ENCODE measurements around the gene CCL23. TPM values are rescaled to one million over a fixed set of nuclear protein-coding genes. Genes with fewer than 3 reads are reported as not detected.

The CCL23 gene
- total and polyA plus RNA-seq, 4 donors: 1.9 to 24.4 (median 6.3) TPM

DNA sequence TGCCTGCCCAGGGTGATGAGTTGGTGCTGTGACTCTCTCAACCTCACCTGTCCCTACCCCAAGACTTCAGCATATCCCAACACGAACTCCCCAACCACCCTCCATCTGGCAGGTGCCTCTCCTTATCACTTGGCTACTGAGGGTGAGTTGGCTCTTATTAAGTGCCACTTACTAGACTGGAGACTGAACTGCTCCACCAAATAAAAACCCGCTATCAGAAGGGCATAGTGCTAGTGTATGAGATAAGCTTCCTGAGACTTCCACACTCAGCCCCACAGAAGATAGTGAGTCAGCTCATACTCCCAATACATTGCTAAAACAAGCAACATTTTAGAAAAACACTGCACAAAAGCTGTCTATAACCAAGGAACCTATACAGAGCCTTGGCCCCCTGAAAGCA lies 30.3 kb upstream of the CCL23 start:
- Histone ChIP-seq H3K27ac (ENCODE audit: low read depth in 1 of 2, low read length in 2 of 2) (no peak overlapping the region), H3K9me3 (ENCODE audit: control insufficient read depth in 4 of 4, low read length in 3 of 4) (peaks cover 0 to 4% (median under 1%) of the 10 kb centered on the region in 4 donors), H3K9ac (ENCODE audit: low read depth in 1 of 2, low read length in 2 of 2) (no peak overlapping the region), H3K36me3 (ENCODE audit: control insufficient read depth in 4 of 4, insufficient read depth in 3 of 4, low read depth in 1 of 4, low read length in 3 of 4) (peaks cover 0 to 3% (median 0%) of the 10 kb centered on the region in 4 donors), H3K4me3 (ENCODE audit: low read depth in 1 of 3, low read length in 3 of 3) (no peak overlapping the region), H3K27me3 (ENCODE audit: control insufficient read depth in 4 of 4, insufficient read depth in 4 of 4, low read length in 3 of 4) (no peaks in the 10 kb centered on the region), H3K4me1 (ENCODE audit: control insufficient read depth in 4 of 4, insufficient read depth in 4 of 4, low read length in 3 of 4) (no peaks in the 10 kb centered on the region)
- 89% methylated on average over 2 of the region's 2 CpGs for WGBS
- TF ChIP-seq NR2F2 (IDR thresholded peaks at IDR 0.05) (no peak), GABPA (IDR thresholded peaks at IDR 0.05 in 1 of 2, conservative IDR thresholded peaks at IDR 0.05 in 1 of 2) (no peak), RAD21 (IDR thresholded peaks at IDR 0.05) (no peak), FOXA1 (IDR thresholded peaks at IDR 0.05) (no peak), TAF1 (conservative IDR thresholded peaks at IDR 0.05) (no peak), RXRA (IDR thresholded peaks at IDR 0.05) (no peak)
- TF ChIP-seq, protein P1, sequence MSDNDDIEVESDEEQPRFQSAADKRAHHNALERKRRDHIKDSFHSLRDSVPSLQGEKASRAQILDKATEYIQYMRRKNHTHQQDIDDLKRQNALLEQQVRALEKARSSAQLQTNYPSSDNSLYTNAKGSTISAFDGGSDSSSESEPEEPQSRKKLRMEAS (IDR thresholded peaks at IDR 0.05): no peak
- no peak for DNase-seq (ENCODE audit: low spot score)

DNA sequence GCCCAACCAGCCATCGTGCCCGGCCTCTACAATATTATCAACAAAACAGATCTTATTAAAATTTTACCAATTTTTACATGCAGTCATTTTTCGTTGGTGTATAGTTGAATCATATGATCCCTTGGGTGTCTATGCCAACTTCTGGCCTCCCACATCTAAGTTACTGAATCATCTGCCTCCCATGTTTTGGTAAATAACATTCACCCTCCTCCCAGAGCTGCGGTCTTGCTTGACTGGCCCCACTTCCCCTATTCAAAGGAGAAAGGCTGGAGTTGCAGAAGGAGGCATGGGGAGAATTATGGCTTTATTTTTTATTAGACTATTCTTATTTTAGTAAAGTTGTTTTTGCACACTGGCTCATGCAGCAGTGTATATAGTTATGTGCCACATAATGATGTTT lies 18.5 kb upstream of the CCL23 start:
- no peaks in the 10 kb centered on the region for H3K27me3 ChIP-seq (ENCODE audit: control insufficient read depth in 4 of 4, insufficient read depth in 4 of 4, low read length in 3 of 4)
- H3K9me3 ChIP-seq (ENCODE audit: control insufficient read depth in 4 of 4, low read length in 3 of 4): no peaks in the 10 kb centered on the region
- no peak overlapping the region for H3K4me3 ChIP-seq (ENCODE audit: low read depth in 1 of 3, low read length in 3 of 3)
- TF ChIP-seq, protein P2, sequence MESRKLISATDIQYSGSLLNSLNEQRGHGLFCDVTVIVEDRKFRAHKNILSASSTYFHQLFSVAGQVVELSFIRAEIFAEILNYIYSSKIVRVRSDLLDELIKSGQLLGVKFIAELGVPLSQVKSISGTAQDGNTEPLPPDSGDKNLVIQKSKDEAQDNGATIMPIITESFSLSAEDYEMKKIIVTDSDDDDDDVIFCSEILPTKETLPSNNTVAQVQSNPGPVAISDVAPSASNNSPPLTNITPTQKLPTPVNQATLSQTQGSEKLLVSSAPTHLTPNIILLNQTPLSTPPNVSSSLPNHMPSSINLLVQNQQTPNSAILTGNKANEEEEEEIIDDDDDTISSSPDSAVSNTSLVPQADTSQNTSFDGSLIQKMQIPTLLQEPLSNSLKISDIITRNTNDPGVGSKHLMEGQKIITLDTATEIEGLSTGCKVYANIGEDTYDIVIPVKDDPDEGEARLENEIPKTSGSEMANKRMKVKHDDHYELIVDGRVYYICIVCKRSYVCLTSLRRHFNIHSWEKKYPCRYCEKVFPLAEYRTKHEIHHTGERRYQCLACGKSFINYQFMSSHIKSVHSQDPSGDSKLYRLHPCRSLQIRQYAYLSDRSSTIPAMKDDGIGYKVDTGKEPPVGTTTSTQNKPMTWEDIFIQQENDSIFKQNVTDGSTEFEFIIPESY (IDR thresholded peaks at IDR 0.05): no peak
- no peak for TF ChIP-seq FOXA2 (IDR thresholded peaks at IDR 0.05)
- TF ChIP-seq NR2F2 (IDR thresholded peaks at IDR 0.05): no peak
- TF ChIP-seq FOXA1 (IDR thresholded peaks at IDR 0.05): no peak
- TF ChIP-seq RXRA (IDR thresholded peaks at IDR 0.05): no peak
- TF ChIP-seq RAD21 (IDR thresholded peaks at IDR 0.05): no peak
- TF ChIP-seq JUND (IDR thresholded peaks at IDR 0.05): no peak
- no peak for TF ChIP-seq GABPA (IDR thresholded peaks at IDR 0.05 in 1 of 2, conservative IDR thresholded peaks at IDR 0.05 in 1 of 2)
- TF ChIP-seq YY1 (IDR thresholded peaks at IDR 0.05): no peak
- TF ChIP-seq SP1 (IDR thresholded peaks at IDR 0.05): no peak
- TF ChIP-seq HNF4G (IDR thresholded peaks at IDR 0.05): no peak
- TF ChIP-seq, protein P3, sequence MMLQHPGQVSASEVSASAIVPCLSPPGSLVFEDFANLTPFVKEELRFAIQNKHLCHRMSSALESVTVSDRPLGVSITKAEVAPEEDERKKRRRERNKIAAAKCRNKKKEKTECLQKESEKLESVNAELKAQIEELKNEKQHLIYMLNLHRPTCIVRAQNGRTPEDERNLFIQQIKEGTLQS (IDR thresholded peaks at IDR 0.05): no peak
- no peak for TF ChIP-seq TAF1 (conservative IDR thresholded peaks at IDR 0.05)
- TF ChIP-seq, protein P4, sequence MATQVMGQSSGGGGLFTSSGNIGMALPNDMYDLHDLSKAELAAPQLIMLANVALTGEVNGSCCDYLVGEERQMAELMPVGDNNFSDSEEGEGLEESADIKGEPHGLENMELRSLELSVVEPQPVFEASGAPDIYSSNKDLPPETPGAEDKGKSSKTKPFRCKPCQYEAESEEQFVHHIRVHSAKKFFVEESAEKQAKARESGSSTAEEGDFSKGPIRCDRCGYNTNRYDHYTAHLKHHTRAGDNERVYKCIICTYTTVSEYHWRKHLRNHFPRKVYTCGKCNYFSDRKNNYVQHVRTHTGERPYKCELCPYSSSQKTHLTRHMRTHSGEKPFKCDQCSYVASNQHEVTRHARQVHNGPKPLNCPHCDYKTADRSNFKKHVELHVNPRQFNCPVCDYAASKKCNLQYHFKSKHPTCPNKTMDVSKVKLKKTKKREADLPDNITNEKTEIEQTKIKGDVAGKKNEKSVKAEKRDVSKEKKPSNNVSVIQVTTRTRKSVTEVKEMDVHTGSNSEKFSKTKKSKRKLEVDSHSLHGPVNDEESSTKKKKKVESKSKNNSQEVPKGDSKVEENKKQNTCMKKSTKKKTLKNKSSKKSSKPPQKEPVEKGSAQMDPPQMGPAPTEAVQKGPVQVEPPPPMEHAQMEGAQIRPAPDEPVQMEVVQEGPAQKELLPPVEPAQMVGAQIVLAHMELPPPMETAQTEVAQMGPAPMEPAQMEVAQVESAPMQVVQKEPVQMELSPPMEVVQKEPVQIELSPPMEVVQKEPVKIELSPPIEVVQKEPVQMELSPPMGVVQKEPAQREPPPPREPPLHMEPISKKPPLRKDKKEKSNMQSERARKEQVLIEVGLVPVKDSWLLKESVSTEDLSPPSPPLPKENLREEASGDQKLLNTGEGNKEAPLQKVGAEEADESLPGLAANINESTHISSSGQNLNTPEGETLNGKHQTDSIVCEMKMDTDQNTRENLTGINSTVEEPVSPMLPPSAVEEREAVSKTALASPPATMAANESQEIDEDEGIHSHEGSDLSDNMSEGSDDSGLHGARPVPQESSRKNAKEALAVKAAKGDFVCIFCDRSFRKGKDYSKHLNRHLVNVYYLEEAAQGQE (IDR thresholded peaks at IDR 0.05): no peak
- TF ChIP-seq, protein P5, sequence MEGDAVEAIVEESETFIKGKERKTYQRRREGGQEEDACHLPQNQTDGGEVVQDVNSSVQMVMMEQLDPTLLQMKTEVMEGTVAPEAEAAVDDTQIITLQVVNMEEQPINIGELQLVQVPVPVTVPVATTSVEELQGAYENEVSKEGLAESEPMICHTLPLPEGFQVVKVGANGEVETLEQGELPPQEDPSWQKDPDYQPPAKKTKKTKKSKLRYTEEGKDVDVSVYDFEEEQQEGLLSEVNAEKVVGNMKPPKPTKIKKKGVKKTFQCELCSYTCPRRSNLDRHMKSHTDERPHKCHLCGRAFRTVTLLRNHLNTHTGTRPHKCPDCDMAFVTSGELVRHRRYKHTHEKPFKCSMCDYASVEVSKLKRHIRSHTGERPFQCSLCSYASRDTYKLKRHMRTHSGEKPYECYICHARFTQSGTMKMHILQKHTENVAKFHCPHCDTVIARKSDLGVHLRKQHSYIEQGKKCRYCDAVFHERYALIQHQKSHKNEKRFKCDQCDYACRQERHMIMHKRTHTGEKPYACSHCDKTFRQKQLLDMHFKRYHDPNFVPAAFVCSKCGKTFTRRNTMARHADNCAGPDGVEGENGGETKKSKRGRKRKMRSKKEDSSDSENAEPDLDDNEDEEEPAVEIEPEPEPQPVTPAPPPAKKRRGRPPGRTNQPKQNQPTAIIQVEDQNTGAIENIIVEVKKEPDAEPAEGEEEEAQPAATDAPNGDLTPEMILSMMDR (IDR thresholded peaks at IDR 0.05; ENCODE audit: low read depth, low read length, missing input control): no peak
- no peak for DNase-seq (ENCODE audit: low spot score)
- H3K9ac ChIP-seq (ENCODE audit: low read depth in 1 of 2, low read length in 2 of 2): no peak overlapping the region
- H3K36me3 ChIP-seq (ENCODE audit: control insufficient read depth in 4 of 4, insufficient read depth in 3 of 4, low read depth in 1 of 4, low read length in 3 of 4): no peaks in the 10 kb centered on the region
- 93% methylated on average over 4 of the region's 4 CpGs for WGBS
- no peaks in the 10 kb centered on the region for H3K4me1 ChIP-seq (ENCODE audit: control insufficient read depth in 4 of 4, insufficient read depth in 4 of 4, low read length in 3 of 4)
- no peak overlapping the region for H3K27ac ChIP-seq (ENCODE audit: low read depth in 1 of 2, low read length in 2 of 2)
